Raji (cell line): Measurements from ENCODE around the gene LTBP4.

ENCODE experiments used
- POLR2A ChIP-seq: IDR thresholded peaks from 2 replicates; pipeline ENCODE4 v1.6.1; 2011; ENCODE audit warnings: low read depth, low read length, control low read depth; ENCODE audit not compliant: insufficient read depth

Gene LTBP4

GRCh38 chr19:40601134-40601974 lies at the start of gene LTBP4:
Gene LTBP4 (plus strand): TSS chr19:40601369. CDS start chr19:40601388, 19 bp downstream.
- no peak for TF ChIP-seq POLR2A

GRCh38 chr19:40552848-40553247 lies 48.3 kb upstream of the LTBP4 start:
- TF ChIP-seq POLR2A, result no peak

- TF ChIP-seq POLR2A, result no peak
Measured at GRCh38 chr19:40553885-40554857, 47.0 kb upstream of the LTBP4 start.

DNA sequence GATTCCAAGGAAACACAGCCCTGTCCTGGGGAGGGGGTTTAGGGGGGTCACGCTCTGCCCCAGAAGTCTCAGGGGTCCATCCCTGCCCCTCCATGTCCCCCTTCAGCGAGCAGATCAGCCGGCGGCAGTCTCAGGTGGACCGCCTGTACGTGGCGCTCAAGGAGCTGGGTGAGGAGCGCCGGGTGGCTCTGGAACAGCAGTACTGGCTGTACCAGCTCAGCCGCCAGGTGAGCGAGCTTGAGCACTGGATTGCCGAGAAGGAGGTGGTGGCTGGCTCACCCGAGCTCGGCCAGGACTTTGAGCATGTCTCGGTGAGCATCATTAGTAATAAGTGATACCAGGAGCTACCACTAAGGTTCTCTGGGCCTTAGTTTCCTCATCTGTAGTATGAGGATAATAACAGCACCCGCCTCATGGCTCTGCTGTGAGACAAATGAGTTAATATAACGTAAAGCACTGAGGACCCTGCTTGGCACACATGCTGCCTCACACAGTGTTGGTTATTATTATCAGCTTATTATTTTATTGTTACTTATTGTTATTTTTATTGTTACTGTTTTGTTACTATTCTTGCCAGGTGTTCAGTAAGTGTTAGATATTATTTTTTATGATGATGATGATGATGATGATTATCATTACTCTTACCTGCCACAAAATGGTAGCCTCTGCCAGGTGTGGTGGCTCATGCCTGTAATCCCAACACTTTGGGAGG lies 45.0 kb upstream of the LTBP4 start:
- TF ChIP-seq POLR2A, result no peak

DNA sequence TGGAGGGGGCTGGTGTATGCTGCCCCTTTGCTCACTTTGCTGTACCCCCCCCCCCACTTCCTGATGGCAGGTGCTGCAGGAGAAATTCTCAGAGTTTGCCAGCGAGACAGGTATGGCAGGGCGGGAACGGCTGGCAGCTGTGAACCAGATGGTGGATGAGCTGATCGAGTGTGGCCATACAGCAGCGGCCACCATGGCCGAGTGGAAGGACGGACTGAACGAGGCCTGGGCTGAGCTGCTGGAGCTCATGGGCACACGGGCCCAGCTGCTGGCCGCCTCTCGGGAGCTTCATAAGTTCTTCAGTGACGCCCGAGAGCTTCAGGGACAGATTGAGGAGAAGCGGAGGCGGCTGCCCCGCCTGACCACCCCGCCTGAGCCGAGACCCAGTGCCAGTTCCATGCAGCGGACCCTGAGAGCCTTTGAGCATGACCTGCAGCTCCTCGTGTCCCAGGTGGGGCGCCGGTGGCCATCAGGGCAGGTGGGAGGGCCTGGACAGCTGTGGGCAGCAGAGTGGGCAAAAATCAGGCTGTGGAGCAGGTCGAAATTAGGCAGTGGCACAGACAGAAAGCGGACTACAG lies 44.1 kb upstream of the LTBP4 start:
- TF ChIP-seq POLR2A, result no peak

GRCh38 chr19:40559394-40559793 lies 41.8 kb upstream of the LTBP4 start:
- TF ChIP-seq POLR2A, result no peak

DNA sequence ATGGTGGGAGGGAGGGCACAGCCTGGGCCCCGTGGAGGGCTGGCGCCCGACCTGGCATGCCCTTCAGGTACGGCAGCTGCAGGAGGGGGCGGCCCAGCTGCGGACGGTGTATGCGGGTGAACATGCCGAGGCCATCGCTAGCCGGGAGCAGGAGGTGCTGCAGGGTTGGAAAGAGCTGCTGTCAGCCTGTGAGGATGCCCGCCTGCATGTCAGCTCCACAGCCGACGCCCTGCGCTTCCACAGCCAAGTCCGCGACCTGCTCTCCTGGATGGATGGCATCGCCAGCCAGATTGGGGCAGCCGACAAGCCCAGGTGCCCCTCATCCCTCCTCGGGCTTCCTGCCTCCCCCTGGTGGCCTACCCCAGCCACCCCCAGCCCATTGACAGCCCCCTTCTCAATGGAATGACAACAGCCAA lies 41.1 kb upstream of the LTBP4 start:
- no peak for TF ChIP-seq POLR2A

- no peak for TF ChIP-seq POLR2A
Measured at GRCh38 chr19:40561947-40562346, 39.2 kb upstream of the LTBP4 start.

- TF ChIP-seq POLR2A, result no peak
Measured at GRCh38 chr19:40565355-40565754, 35.8 kb upstream of the LTBP4 start.

DNA sequence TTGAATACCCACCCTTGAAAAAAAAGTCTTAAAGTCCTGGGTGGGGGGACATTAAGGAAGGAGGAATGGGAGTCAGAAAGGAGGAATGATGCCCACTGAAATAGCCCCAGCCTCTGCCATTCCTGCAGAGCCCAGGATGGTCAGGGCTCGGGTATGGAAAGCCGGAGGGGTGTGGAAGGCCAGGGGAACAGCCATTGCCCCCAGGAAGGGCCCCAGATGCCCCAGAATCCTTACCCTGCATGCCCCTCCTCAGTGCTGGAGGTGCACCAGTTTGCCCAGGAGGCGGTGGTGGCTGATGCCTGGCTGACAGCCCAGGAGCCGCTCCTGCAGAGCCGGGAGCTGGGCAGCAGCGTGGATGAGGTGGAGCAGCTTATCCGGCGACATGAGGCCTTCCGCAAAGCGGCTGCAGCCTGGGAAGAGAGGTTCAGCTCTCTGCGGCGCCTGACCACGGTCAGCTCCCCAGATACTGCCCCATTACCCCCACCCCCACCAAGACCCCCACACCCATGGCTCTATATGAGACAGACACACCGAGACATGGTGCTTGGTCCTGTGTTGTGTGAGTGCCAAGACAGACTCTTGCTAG lies 35.2 kb upstream of the LTBP4 start:
- no peak for TF ChIP-seq POLR2A

- no peak for TF ChIP-seq POLR2A
Measured at GRCh38 chr19:40567040-40567749, 34.0 kb upstream of the LTBP4 start.

DNA sequence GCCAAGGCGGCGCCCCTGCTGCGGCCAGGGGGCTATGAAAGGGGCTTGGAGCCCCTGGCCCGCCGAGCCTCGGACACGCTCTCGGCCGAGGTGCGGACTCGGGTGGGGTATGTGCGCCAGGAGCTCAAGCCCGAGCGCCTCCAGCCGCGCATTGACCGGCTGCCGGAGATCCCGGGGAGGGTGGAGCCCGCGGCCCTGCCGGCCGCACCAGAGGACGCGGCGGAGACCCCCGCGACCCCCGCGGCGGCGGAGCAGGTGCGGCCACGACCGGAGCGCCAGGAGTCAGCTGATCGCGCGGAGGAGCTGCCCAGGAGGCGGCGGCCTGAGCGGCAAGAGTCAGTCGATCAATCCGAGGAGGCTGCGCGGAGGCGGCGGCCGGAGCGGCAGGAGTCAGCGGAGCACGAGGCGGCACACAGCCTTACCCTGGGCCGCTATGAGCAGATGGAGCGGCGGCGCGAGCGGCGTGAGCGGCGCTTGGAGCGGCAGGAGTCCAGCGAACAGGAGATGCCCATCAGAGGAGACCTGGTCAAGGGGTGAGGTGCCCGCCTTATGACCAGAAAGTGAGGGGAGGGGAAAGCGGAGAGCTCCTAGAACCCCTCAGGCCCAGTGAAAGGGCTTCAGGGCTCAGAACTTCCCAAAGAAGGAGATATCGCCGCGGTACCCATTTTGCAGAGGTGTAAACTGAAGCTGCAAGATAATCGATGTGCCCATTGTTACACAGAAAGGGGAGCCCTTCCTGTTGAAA lies 33.2 kb upstream of the LTBP4 start:
- TF ChIP-seq POLR2A, result no peak

GRCh38 chr19:40570313-40571004 lies 30.7 kb upstream of the LTBP4 start:
- TF ChIP-seq POLR2A, result peak; percentile 55

DNA sequence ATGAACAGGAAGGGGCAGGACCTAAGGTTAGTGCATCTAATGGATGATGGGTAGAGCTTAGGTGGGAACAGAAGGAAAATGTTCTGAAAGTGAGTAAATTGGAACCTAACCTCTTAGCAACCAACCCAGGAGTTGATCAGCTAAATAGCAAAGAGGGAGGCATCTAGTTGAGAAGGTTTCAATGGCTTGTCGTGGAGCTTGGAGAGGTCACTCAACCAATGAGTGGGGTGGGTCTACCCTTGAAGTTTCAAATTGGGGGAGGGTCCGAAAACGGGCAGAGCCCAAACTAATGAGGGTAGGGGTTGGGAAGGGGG lies 30.2 kb upstream of the LTBP4 start:
- TF ChIP-seq POLR2A, result peak; percentile 10; the same call in 1 of the 2 replicates
